B cell (primary cell): Measurements from ENCODE around the gene AFF1. TPM values are rescaled to one million over a fixed set of nuclear protein-coding genes. Genes with fewer than 3 reads are reported as not detected.
A peak's percentile ranks its signal among the peaks of the same experiment; 100 is the strongest.

Experiments
- ATAC-seq: fragments of 200-7000 bp; cut with Tn5 transposase; one replicate; pipeline ENCODE4 v1.10.0; 2021; ENCODE audit warnings: low read depth, mild to moderate bottlenecking, moderate number of reproducible peaks, moderate library complexity
- CTCF ChIA-PET: fragments of 350-600 bp; sonication (Branson Sonifier 250); formaldehyde crosslinking; loops from one replicate; lab custom pipeline; 2021; ENCODE audit warnings: antibody characterized with exemption, inconsistent platforms; lab: Charles Lee
- POLR2A ChIA-PET: fragments of 350-600 bp; sonication (Branson Sonifier 250); formaldehyde crosslinking; loops from one replicate; lab custom pipeline; 2021; ENCODE audit warnings: antibody characterized with exemption; lab: Charles Lee
- DNase-seq: peaks from one replicate; pipeline ENCODE4 v3.0.0; 2013
- H2AFZ ChIP-seq: 2 replicates; pipeline ENCODE4 v1.6.1; 2012; ENCODE audit warnings: mild to moderate bottlenecking, low read depth, low read length; ENCODE audit not compliant: insufficient read depth, poor library complexity, severe bottlenecking
- H3K27ac ChIP-seq, 2 donors: 1 replicate in 1 of 2; 2 replicates in 1 of 2; pipeline ENCODE4 v1.5.1; 2012 to 2013; ENCODE audit warnings: low read length in 2 of 2, mild to moderate bottlenecking in 2 of 2, moderate library complexity in 1 of 2
- H3K27me3 ChIP-seq, 4 experiments: fragments of 200-600 bp in 1 of 4; sonication (generic) in 1 of 4; replicated peaks in 1 of 4; 1 replicate in 2 of 4; 2 replicates in 2 of 4; pipeline versions ENCODE4 v1.6.1 to v1.7.0; 2013 to 2016; ENCODE audit warnings: low read length in 3 of 4, mild to moderate bottlenecking in 2 of 4, mixed read lengths in 1 of 4, moderate library complexity in 1 of 4; ENCODE audit not compliant: insufficient read depth in 4 of 4, control insufficient read depth in 3 of 4; ENCODE audit errors: control extremely low read depth in 1 of 4
- H3K36me3 ChIP-seq, 2 experiments: replicated peaks in 1 of 2; 1 replicate in 1 of 2; 2 replicates in 1 of 2; pipeline versions ENCODE4 v1.6.1 to v1.7.1; 2013; ENCODE audit warnings: low read length in 1 of 2; ENCODE audit not compliant: insufficient read depth in 2 of 2, control insufficient read depth in 1 of 2; ENCODE audit errors: control extremely low read depth in 1 of 2, extremely low read depth in 1 of 2
- H3K4me1 ChIP-seq, 2 donors: fragments of 200-600 bp in 1 of 2; sonication (generic) in 1 of 2; 1 replicate in 1 of 2; 2 replicates in 1 of 2; pipeline versions ENCODE4 v1.5.1 to v1.6.1; 2013 to 2017; ENCODE audit warnings: low read length in 2 of 2; ENCODE audit not compliant: control insufficient read depth in 2 of 2, insufficient read depth in 2 of 2
- H3K4me2 ChIP-seq: replicated peaks from 2 replicates; pipeline ENCODE3; 2012; ENCODE audit warnings: mild to moderate bottlenecking, low read depth, low read length; ENCODE audit not compliant: poor library complexity, severe bottlenecking
- H3K4me3 ChIP-seq, 5 experiments: fragments of 200-600 bp in 1 of 5; sonication (generic) in 1 of 5; 1 replicate in 3 of 5; 2 replicates in 2 of 5; pipeline versions ENCODE4 v1.5.1 to v1.7.0; 2011 to 2016; ENCODE audit warnings: low read length in 4 of 5, mild to moderate bottlenecking in 4 of 5, low read depth in 2 of 5, control low read depth in 1 of 5, moderate library complexity in 1 of 5; ENCODE audit not compliant: insufficient read depth in 1 of 5; ENCODE audit errors: control extremely low read depth in 1 of 5, extremely low read depth in 1 of 5
- H3K79me2 ChIP-seq: fragments of 200-600 bp; sonication (generic); one replicate; pipeline ENCODE4 v1.6.0; 2016; ENCODE audit warnings: low read length; ENCODE audit not compliant: control insufficient read depth, insufficient read depth
- H3K9ac ChIP-seq: fragments of 200-600 bp; sonication (generic); 2 replicates; pipeline ENCODE4 v1.6.1; 2017; ENCODE audit warnings: mild to moderate bottlenecking, low read length, moderate library complexity
- H3K9me3 ChIP-seq, 3 donors: one replicate each; pipeline versions ENCODE4 v1.6.1 to v1.7.1; 2013; ENCODE audit warnings: low read length in 2 of 3; ENCODE audit not compliant: control insufficient read depth in 2 of 3, insufficient read depth in 1 of 3; ENCODE audit errors: control extremely low read depth in 1 of 3
- H4K20me1 ChIP-seq: 2 replicates; pipeline ENCODE4 v1.6.0; 2012; ENCODE audit warnings: mild to moderate bottlenecking, low read length; ENCODE audit not compliant: insufficient read depth, control insufficient read depth, poor library complexity, severe bottlenecking
- H3K27ac Mint-ChIP-seq: one replicate; pipeline ENCODE4 v1.8.0; 2021; ENCODE audit warnings: mixed read lengths
- H3K27me3 Mint-ChIP-seq: one replicate; pipeline ENCODE4 v1.8.0; 2021; ENCODE audit warnings: mixed read lengths
- H3K4me1 Mint-ChIP-seq: one replicate; pipeline ENCODE4 v1.8.0; 2021; ENCODE audit warnings: mixed read lengths
- H3K4me3 Mint-ChIP-seq: one replicate; pipeline ENCODE4 v1.8.0; 2021; ENCODE audit warnings: mixed read lengths
- H3K9me3 Mint-ChIP-seq: one replicate; pipeline ENCODE4 v1.8.0; 2022; ENCODE audit warnings: mixed read lengths; ENCODE audit not compliant: insufficient read depth
- EZH2 ChIP-seq: IDR thresholded peaks from 2 replicates; pipeline ENCODE4 v1.6.1; 2012; ENCODE audit warnings: borderline replicate concordance, low read depth, mild to moderate bottlenecking, moderate library complexity, low read length; ENCODE audit not compliant: insufficient read depth, poor library complexity, severe bottlenecking
- WGBS: methylation state at CpG from one replicate; pipeline ENCODE4 v1.1.5; 2013; ENCODE audit warnings: missing lambda C conversion rate; ENCODE audit not compliant: insufficient coverage; 5-methylcytosine and 5-hydroxymethylcytosine counted together
- intact Hi-C: fragments of 100-400 bp; cut with micrococcal nuclease; formaldehyde crosslinking; loops from one replicate; pipeline ENCODE4 v1.10.0; 2022
- polyA plus RNA-seq: library from polyadenylated mRNA; depleted of rRNA; stranded (reverse); fragments of >200 nt; gene quantifications from 2 replicates; pipeline ENCODE4 v1.2.3, GENCODE V29; 2012
- total RNA-seq, 2 donors: library from RNA; stranded (reverse); fragments of 120-200 nt in 1 of 2; gene quantifications; 1 replicate in 1 of 2; 2 replicates in 1 of 2; pipeline versions ENCODE4 v1.2.3 to v1.2.4, GENCODE V29; 2013 to 2022
- TF ChIP-seq, protein P1 (sequence below): fragments of 200-600 bp; IDR thresholded peaks from one replicate; pipeline ENCODE4 v1.8.0; 2022; ENCODE audit warnings: antibody characterized with exemption, mild to moderate bottlenecking

The AFF1 gene
- total and polyA plus RNA-seq, 2 donors (not counting 1 experiment from before 2014, with no cell fraction given): 15.3 to 135 TPM

DNA sequence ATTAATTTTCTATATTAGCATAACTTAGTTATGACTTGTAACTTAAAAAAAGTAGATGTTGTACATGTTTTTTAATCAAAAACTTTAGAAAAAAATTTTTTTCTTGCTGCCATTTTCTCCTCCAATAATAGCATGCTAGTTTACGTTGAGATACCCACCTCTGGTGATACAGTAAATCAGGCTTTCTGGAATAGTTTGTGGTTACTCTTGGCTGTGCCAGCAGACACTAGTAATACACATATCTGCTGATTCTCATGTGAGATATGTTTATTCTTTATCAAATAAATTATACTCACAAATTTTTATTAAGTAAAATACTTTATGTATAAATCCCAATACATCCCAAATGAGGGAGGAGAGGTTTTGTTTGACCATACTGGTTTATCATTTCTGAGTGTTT is 168.3 kb downstream of the AFF1 start:
- Histone ChIP-seq H3K79me2 (peaks cover 11% of the 10 kb centered on the region), H2AFZ (no peak overlapping the region), H3K27ac (no peak overlapping the region), H3K9ac (no peak overlapping the region), H3K4me3 (no peak overlapping the region), H3K4me2 (no peak overlapping the region), H4K20me1 (peaks cover 14% of the 10 kb centered on the region), H3K4me1 (no peaks in the 10 kb centered on the region), H3K9me3 (no peaks in the 10 kb centered on the region), H3K27me3 (no peaks in the 10 kb centered on the region), H3K36me3 (peaks cover 9 to 25% of the 10 kb centered on the region in 2 experiments)
- ChIA-PET CTCF (interaction anchor here (1.0 to 12.7 kb wide), 3 partner anchors 9 to 182 kb away, joined by 3 to 124 read pairs (median 8); no protein-coding TSS in a partner anchor), POLR2A (no interaction called here)
- DNase-seq (no peak), ATAC-seq (no peak)
- no peak overlapping the region for H3K4me3 Mint-ChIP-seq
- intact Hi-C loops: no loop called here
- no CpG with 5 or more reads among the region's 1 CpG for WGBS
- no peaks in the 10 kb centered on the region for H3K9me3 Mint-ChIP-seq
- no peaks in the 10 kb centered on the region for H3K27me3 Mint-ChIP-seq
- peaks cover 4% of the 10 kb centered on the region for H3K4me1 Mint-ChIP-seq
- H3K27ac Mint-ChIP-seq: no peak overlapping the region
- no peak for TF ChIP-seq EZH2
- TF ChIP-seq, protein P1, sequence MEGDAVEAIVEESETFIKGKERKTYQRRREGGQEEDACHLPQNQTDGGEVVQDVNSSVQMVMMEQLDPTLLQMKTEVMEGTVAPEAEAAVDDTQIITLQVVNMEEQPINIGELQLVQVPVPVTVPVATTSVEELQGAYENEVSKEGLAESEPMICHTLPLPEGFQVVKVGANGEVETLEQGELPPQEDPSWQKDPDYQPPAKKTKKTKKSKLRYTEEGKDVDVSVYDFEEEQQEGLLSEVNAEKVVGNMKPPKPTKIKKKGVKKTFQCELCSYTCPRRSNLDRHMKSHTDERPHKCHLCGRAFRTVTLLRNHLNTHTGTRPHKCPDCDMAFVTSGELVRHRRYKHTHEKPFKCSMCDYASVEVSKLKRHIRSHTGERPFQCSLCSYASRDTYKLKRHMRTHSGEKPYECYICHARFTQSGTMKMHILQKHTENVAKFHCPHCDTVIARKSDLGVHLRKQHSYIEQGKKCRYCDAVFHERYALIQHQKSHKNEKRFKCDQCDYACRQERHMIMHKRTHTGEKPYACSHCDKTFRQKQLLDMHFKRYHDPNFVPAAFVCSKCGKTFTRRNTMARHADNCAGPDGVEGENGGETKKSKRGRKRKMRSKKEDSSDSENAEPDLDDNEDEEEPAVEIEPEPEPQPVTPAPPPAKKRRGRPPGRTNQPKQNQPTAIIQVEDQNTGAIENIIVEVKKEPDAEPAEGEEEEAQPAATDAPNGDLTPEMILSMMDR: no peak

DNA sequence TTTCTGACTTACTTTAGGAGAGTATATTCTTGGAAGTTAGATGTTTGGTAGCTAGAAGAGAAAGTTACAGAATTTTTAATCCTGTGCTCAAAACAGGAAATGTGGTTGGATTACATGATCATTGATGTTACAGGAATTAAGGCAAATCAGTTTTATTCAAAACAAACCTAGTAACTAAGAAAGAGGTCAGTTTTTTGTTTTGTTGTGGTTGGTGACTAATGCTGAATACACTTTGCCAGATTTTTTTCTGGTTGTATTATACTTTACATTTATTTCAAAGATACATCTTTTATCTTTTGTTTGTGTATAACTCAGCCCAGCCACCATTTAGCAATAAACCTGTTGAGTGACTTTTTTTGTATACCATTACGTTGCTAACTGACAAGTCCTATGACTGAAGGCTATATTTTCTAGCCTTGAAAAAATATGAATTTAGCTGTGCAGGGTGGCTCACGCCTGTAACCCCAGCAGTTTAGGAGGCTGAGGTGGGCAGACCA is 168.9 kb downstream of the AFF1 start:
- POLR2A ChIA-PET: no interaction called here
- peaks cover 14% of the 10 kb centered on the region for H4K20me1 ChIP-seq
- no CpG with 5 or more reads among the region's 2 CpGs for WGBS
- peak overlapping the region; percentile 11 for H3K27ac Mint-ChIP-seq
- H3K9ac ChIP-seq: no peak overlapping the region
- no peak overlapping the region for H3K4me3 ChIP-seq
- no peaks in the 10 kb centered on the region for H3K4me1 ChIP-seq
- H3K36me3 ChIP-seq: peaks cover 14 to 32% of the 10 kb centered on the region in 2 experiments
- no peak for ATAC-seq
- no peak for DNase-seq
- CTCF ChIA-PET: interaction anchor here (0.6 to 12.7 kb wide), 4 partner anchors 10 to 183 kb away, joined by 3 to 124 read pairs (median 6); no protein-coding TSS in a partner anchor
- no peak overlapping the region for H3K4me3 Mint-ChIP-seq
- H3K27me3 ChIP-seq: no peaks in the 10 kb centered on the region
- H3K79me2 ChIP-seq: peaks cover 11% of the 10 kb centered on the region
- intact Hi-C loops: no loop called here
- peaks cover 4% of the 10 kb centered on the region for H3K4me1 Mint-ChIP-seq
- no peak overlapping the region for H2AFZ ChIP-seq
- H3K9me3 Mint-ChIP-seq: no peaks in the 10 kb centered on the region
- no peak for TF ChIP-seq EZH2
- TF ChIP-seq, protein P1: no peak
- H3K4me2 ChIP-seq: no peak overlapping the region
- H3K27ac ChIP-seq: no peak overlapping the region
- no peaks in the 10 kb centered on the region for H3K27me3 Mint-ChIP-seq
- no peaks in the 10 kb centered on the region for H3K9me3 ChIP-seq
